DMS79 treated with DMSO at 0.1 percent for 48 hours (cell line): ENCODE data around the gene RPSA.
"Not testable (repeated sequence)": the region's sequence is repeated elsewhere in the genome, so short reads cannot be mapped to it uniquely, and the experiment has no call there.

Source experiments
- DNase-seq: peaks from one replicate; lab custom pipeline; 2025; lab: John Stamatoyannopoulos, UW

RPSA gene

GRCh38 chr3:39419742-39420315, 13.3 kb downstream of the RPSA start:
- no peak for DNase-seq

GRCh38 chr3:39420543-39420942, 14.0 kb downstream of the RPSA start:
- no peak for DNase-seq

GRCh38 chr3:39423436-39423970, 17.0 kb downstream of the RPSA start:
- DNase-seq, result no peak

- DNase-seq, result no peak
These were observed 19.8 kb downstream of the RPSA start for GRCh38 chr3:39426312-39426711.

GRCh38 chr3:39427506-39427905, 21.0 kb downstream of the RPSA start:
- no peak for DNase-seq

- DNase-seq, result no peak
These were observed 22.3 kb downstream of the RPSA start for GRCh38 chr3:39428745-39429201.

- no peak for DNase-seq
These were observed 22.9 kb downstream of the RPSA start for GRCh38 chr3:39429466-39429865.

- no peak for DNase-seq
These were observed 25.8 kb downstream of the RPSA start for GRCh38 chr3:39432342-39432741.

GRCh38 chr3:39433642-39434041, 27.1 kb downstream of the RPSA start:
- no peak for DNase-seq

- DNase-seq, result no peak
These were observed 28.1 kb downstream of the RPSA start for GRCh38 chr3:39434574-39434973.

- no peak for DNase-seq
These were observed 28.7 kb downstream of the RPSA start for GRCh38 chr3:39435006-39435748.

GRCh38 chr3:39438880-39439279, 32.4 kb downstream of the RPSA start:
- DNase-seq, result no peak

GRCh38 chr3:39440316-39440715, 33.8 kb downstream of the RPSA start:
- no peak for DNase-seq

- no peak for DNase-seq
These were observed 37.0 kb downstream of the RPSA start for GRCh38 chr3:39443530-39443929.

- no peak for DNase-seq
These were observed 39.4 kb downstream of the RPSA start for GRCh38 chr3:39445927-39446326.

- no peak for DNase-seq
These were observed 39.9 kb downstream of the RPSA start for GRCh38 chr3:39446444-39446843.

GRCh38 chr3:39447637-39448483, 41.3 kb downstream of the RPSA start:
- DNase-seq, result peak; percentile 36

- DNase-seq, result peak; percentile 10
These were observed 42.1 kb downstream of the RPSA start for GRCh38 chr3:39448506-39449233.

GRCh38 chr3:39449796-39450195, 43.3 kb downstream of the RPSA start:
- DNase-seq, result no peak

- no peak for DNase-seq
These were observed 46.6 kb downstream of the RPSA start for GRCh38 chr3:39453134-39453533.

GRCh38 chr3:39453872-39454271, 47.4 kb downstream of the RPSA start:
- DNase-seq, result not testable (repeated sequence)
